Measurements from ENCODE around the gene EPS8L1. TPM values are rescaled to one million over a fixed set of nuclear protein-coding genes. Genes with fewer than 3 reads are reported as not detected.
"Not testable (repeated sequence)": the region's sequence is repeated elsewhere in the genome, so short reads cannot be mapped to it uniquely, and the experiment has no call there.

The EPS8L1 gene
- total and polyA plus RNA-seq, 3 donors from 2014 or later: 3.4 to 13.3 (median 3.6) TPM

DNA sequence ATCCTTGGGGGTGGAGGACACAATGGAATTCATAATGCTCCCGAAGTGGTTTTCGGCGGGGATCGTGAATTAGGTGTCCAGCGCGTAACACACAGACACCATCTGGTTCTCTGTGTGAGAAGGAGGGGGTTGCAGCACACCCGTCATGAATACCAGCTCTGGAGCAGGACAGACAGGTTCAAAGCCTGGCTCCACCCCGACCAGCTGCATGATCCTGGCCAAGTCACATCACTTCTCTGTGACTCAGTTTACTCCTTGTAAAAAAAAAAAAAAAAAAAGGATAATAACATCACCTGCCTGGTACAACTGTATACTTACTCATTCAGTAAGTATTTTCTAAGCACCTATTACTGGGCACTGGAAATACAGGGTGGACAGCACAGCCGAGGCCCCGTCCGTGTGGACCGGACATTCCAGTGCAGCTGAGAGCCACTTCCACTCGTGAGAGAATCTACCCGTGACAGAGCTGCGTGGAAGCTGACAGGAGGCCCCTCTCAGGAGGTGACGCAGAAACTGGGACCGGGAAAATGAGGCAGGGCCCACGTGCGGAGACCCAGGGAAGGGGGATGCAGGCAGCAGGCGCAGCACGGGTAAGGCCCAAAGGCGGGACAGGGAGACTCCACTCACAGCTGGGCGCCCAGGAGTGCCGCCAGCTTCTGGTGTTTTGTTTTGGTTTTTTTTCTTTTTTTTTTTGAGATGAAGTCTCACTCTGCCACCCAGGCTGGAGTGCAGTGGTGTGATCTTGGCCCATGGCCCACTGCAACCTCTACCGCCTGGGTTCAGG is 24.7 kb upstream of the EPS8L1 start:
- Histone ChIP-seq H3K36me3 (ENCODE audit: low read depth, missing control alignments) (no peaks in the 10 kb centered on the region), H3K27ac (no peak overlapping the region), H3K9me3 (no peaks in the 10 kb centered on the region), H3K27me3 (no peaks in the 10 kb centered on the region), H3K4me1 (no peaks in the 10 kb centered on the region), H3K4me3 (no peak overlapping the region)
- 95 to 96% methylated on average over 22 to 25 of the region's 25 CpGs for WGBS, 2 donors
- no peak for TF ChIP-seq CTCF (IDR thresholded peaks at IDR 0.05)
- no peak for DNase-seq
- intact Hi-C loops (cut with DNase I; ENCODE audit: low total_unique reads): no loop called here

GRCh38 chr19:55053735-55054134 is 21.9 kb upstream of the EPS8L1 start:
- Histone ChIP-seq H3K36me3 (ENCODE audit: low read depth, missing control alignments) (no peaks in the 10 kb centered on the region), H3K9me3 (no peaks in the 10 kb centered on the region), H3K27ac (no peak overlapping the region), H3K4me1 (no peaks in the 10 kb centered on the region), H3K4me3 (no peak overlapping the region), H3K27me3 (no peaks in the 10 kb centered on the region)
- TF ChIP-seq POLR2A (IDR thresholded peaks at IDR 0.05): no peak
- TF ChIP-seq CTCF (IDR thresholded peaks at IDR 0.05): no peak
- WGBS, 2 donors: 74 to 99% methylated on average over 6 to 7 of the region's 7 CpGs
- DNase-seq: no peak
- intact Hi-C loops (cut with DNase I; ENCODE audit: low total_unique reads): no loop called here

GRCh38 chr19:55056827-55057226 is 18.8 kb upstream of the EPS8L1 start:
- TF ChIP-seq POLR2A (IDR thresholded peaks at IDR 0.05) (no peak), CTCF (IDR thresholded peaks at IDR 0.05) (no peak)
- no peak overlapping the region for H3K4me3 ChIP-seq
- H3K4me1 ChIP-seq: no peaks in the 10 kb centered on the region
- DNase-seq: no peak
- no peaks in the 10 kb centered on the region for H3K9me3 ChIP-seq
- no peaks in the 10 kb centered on the region for H3K36me3 ChIP-seq (ENCODE audit: low read depth, missing control alignments)
- 91 to 96% methylated on average over 9 of the region's 9 CpGs for WGBS, 2 donors
- no peaks in the 10 kb centered on the region for H3K27me3 ChIP-seq
- intact Hi-C loops (cut with DNase I; ENCODE audit: low total_unique reads): no loop called here
- H3K27ac ChIP-seq: no peak overlapping the region

GRCh38 chr19:55058781-55059610 is 16.7 kb upstream of the EPS8L1 start:
- H3K9me3 ChIP-seq: no peaks in the 10 kb centered on the region
- no peak for TF ChIP-seq POLR2A (IDR thresholded peaks at IDR 0.05)
- no peak for TF ChIP-seq CTCF (IDR thresholded peaks at IDR 0.05)
- no peak overlapping the region for H3K4me3 ChIP-seq
- intact Hi-C loops (cut with DNase I; ENCODE audit: low total_unique reads): no loop called here
- no peaks in the 10 kb centered on the region for H3K4me1 ChIP-seq
- DNase-seq: no peak
- H3K27ac ChIP-seq: no peak overlapping the region
- WGBS, 2 donors: 96 to 97% methylated on average over 19 to 23 of the region's 23 CpGs
- no peaks in the 10 kb centered on the region for H3K36me3 ChIP-seq (ENCODE audit: low read depth, missing control alignments)
- H3K27me3 ChIP-seq: no peaks in the 10 kb centered on the region

GRCh38 chr19:55060287-55060686 is 15.4 kb upstream of the EPS8L1 start:
- H3K9me3 ChIP-seq; H3K27me3 ChIP-seq; H3K36me3 ChIP-seq (ENCODE audit: low read depth, missing control alignments); H3K4me3 ChIP-seq; H3K27ac ChIP-seq; DNase-seq; H3K4me1 ChIP-seq; intact Hi-C loops (cut with DNase I; ENCODE audit: low total_unique reads): not testable (repeated sequence)
- WGBS, 2 donors: 59 to 75% methylated on average over 9 of the region's 9 CpGs
